Activated effector memory CD4-positive, alpha-beta T cell treated with Interleukin-2 at 50 U/mL for 16 hours (primary cell): Measurements from ENCODE around the gene COA8.
"Not testable (repeated sequence)": the region's sequence is repeated elsewhere in the genome, so short reads cannot be mapped to it uniquely, and the experiment has no call there.

Experiments
- DNase-seq: peaks from one replicate; pipeline ENCODE4 v3.0.0-alpha.2; 2020

Gene COA8

GRCh38 chr14:103562429-103563225, at the start of gene COA8, which contains the start of gene BAG5:
TSS of gene COA8 (plus strand) at chr14:103562960. CDS start at chr14:103563002, 42 bp downstream.
TSS of gene BAG5 (minus strand) at chr14:103562657. CDS start at chr14:103561164, 1,493 bp downstream.
- peak; percentile 82 for DNase-seq

GRCh38 chr14:103514596-103515421, 48.0 kb upstream of the COA8 start:
- no peak for DNase-seq

GRCh38 chr14:103516426-103517173, 46.2 kb upstream of the COA8 start:
- no peak for DNase-seq

GRCh38 chr14:103517174-103517566, 45.6 kb upstream of the COA8 start:
- no peak for DNase-seq

- no peak for DNase-seq
These were observed 44.9 kb upstream of the COA8 start for GRCh38 chr14:103517721-103518421.

GRCh38 chr14:103518422-103519042, 44.2 kb upstream of the COA8 start:
- peak; percentile 30 for DNase-seq

GRCh38 chr14:103519043-103519836, 43.5 kb upstream of the COA8 start:
- DNase-seq, result no peak

- DNase-seq, result no peak
These were observed 42.9 kb upstream of the COA8 start for GRCh38 chr14:103519837-103520212.

- no peak for DNase-seq
These were observed 42.5 kb upstream of the COA8 start for GRCh38 chr14:103520269-103520656.

GRCh38 chr14:103520657-103521437, 41.9 kb upstream of the COA8 start:
- peak; percentile 61 for DNase-seq

- DNase-seq, result no peak
These were observed 41.3 kb upstream of the COA8 start for GRCh38 chr14:103521438-103521950.

GRCh38 chr14:103521951-103522563, 40.7 kb upstream of the COA8 start:
- no peak for DNase-seq

- no peak for DNase-seq
These were observed 39.8 kb upstream of the COA8 start, which contains the start of gene CKB for GRCh38 chr14:103522649-103523574. TSS of gene CKB (minus strand) at chr14:103522830. CDS start at chr14:103522493, 337 bp downstream.

GRCh38 chr14:103523575-103523954, 39.2 kb upstream of the COA8 start:
- no peak for DNase-seq

GRCh38 chr14:103524002-103524935, 38.5 kb upstream of the COA8 start:
- DNase-seq, result no peak

- DNase-seq, result not testable (repeated sequence)
These were observed 37.1 kb upstream of the COA8 start for GRCh38 chr14:103525430-103526246.
